A673 (cell line): Measurements from ENCODE around the gene CCDC18.

Experiments
- CTCF ChIP-seq: fragments of 300-800, 200-600 bp; sonication (generic); conservative IDR thresholded peaks from 2 replicates; pipeline ENCODE4 v1.5.1; 2017; ENCODE audit warnings: low read depth, mild to moderate bottlenecking, antibody characterized with exemption, low read length, moderate library complexity, mixed read lengths
- EZH2 ChIP-seq: fragments of 200-600 bp; sonication (generic); IDR thresholded peaks from 2 replicates; pipeline ENCODE4 v1.6.1; 2017; ENCODE audit warnings: borderline replicate concordance, low read depth, mild to moderate bottlenecking, mixed read lengths, antibody characterized with exemption, low read length; ENCODE audit not compliant: poor library complexity, severe bottlenecking

- TF ChIP-seq CTCF (no peak), EZH2 (no peak)
Measured at GRCh38 chr1:93143769-93144168, 36.8 kb upstream of the CCDC18 start.
